SK-N-SH treated with all-trans-retinoic acid at 6 μM for 48 hours (cell line): ENCODE data around the gene ABLIM1.

Source experiments
- ARNTL ChIP-seq: fragments of 450-650 bp; formaldehyde crosslinking; IDR thresholded peaks from 2 replicates; pipeline ENCODE4 v1.5.0; 2020; ENCODE audit warnings: low read depth, mild to moderate bottlenecking, moderate library complexity, borderline replicate concordance
- ESRRG ChIP-seq: fragments of 250-450 bp; sonication (Bioruptor Pico); IDR thresholded peaks from 2 replicates; pipeline ENCODE4 v1.6.1; 2021; ENCODE audit warnings: mild to moderate bottlenecking
- TF ChIP-seq, protein P1 (sequence below): fragments of 250-450 bp; sonication (Bioruptor Pico); IDR thresholded peaks from 2 replicates; pipeline ENCODE4 v1.5.0; 2020; ENCODE audit warnings: mild to moderate bottlenecking, moderate library complexity

DNA sequence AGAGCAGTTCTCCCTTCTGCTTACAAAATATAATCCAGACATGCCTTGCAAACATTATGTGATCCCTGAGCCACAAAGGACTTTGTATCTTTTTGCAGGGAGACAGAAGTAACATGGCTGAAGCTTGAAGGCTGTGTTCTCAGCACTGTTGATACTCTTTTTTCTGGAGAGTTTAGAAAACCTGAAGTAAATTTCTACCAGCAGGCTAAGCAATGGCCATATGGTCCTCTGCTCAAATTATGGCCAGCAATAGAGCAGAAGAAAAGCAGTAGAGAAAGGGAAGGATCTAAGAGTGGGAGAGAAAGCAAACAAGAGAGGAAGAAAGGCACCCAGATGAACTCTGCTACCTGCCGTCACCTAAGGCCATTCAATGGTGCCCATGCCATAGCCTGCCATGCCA is 98.4 kb downstream of the ABLIM1 start:
- TF ChIP-seq, protein P1, sequence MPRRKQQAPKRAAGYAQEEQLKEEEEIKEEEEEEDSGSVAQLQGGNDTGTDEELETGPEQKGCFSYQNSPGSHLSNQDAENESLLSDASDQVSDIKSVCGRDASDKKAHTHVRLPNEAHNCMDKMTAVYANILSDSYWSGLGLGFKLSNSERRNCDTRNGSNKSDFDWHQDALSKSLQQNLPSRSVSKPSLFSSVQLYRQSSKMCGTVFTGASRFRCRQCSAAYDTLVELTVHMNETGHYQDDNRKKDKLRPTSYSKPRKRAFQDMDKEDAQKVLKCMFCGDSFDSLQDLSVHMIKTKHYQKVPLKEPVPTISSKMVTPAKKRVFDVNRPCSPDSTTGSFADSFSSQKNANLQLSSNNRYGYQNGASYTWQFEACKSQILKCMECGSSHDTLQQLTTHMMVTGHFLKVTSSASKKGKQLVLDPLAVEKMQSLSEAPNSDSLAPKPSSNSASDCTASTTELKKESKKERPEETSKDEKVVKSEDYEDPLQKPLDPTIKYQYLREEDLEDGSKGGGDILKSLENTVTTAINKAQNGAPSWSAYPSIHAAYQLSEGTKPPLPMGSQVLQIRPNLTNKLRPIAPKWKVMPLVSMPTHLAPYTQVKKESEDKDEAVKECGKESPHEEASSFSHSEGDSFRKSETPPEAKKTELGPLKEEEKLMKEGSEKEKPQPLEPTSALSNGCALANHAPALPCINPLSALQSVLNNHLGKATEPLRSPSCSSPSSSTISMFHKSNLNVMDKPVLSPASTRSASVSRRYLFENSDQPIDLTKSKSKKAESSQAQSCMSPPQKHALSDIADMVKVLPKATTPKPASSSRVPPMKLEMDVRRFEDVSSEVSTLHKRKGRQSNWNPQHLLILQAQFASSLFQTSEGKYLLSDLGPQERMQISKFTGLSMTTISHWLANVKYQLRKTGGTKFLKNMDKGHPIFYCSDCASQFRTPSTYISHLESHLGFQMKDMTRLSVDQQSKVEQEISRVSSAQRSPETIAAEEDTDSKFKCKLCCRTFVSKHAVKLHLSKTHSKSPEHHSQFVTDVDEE (CRISPR knock-in tag) = no peak
- TF ChIP-seq ARNTL (CRISPR knock-in tag) = no peak
- no peak for TF ChIP-seq ESRRG (CRISPR knock-in tag)
